GM19467 (cell line): ENCODE data around the gene EPSTI1.

Experiments
- ATAC-seq: cut with Tn5 transposase; IDR thresholded peaks from one replicate; pipeline ENCODE4 v1.9.1; 2021; ENCODE audit warnings: mild to moderate bottlenecking, moderate library complexity; ENCODE audit not compliant: unreplicated experiment

Gene EPSTI1

DNA sequence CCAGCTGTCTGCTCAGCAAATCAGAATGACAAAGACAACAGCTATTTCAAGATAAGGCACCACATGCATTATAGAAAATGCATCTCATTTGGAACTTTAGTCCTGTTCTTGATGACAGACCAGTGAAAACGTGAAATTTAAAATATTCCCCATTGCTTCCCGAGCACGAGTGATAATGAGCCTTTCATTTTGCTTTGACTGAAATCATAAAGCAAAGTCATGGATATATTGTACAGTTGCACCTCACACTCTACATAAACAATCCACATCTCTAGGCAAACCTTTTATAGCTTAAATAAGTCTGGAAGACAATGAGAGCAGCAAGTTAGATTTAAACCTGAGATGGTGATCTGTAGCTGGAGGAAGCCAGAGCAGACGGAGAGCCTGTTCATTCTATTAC is 131.6 kb downstream of the EPSTI1 start:
- ATAC-seq = no peak

DNA sequence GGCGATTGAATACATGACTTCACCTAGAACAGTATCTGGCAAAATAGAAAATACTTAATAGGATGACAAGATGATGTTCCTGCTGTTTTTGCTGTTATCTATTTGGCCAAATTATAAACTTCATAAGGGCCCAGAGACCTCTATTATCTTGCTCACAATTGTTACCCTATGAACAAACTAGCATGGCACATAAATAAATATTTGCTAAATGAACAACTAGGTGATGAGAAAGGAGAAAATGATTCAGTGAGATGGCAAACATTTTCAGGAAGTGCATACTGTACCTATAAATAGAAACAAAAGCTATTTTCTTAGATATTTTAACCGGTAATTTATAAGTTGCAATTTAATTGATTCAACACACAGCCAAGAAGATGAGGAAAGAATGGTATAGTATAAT is 132.3 kb downstream of the EPSTI1 start:
- no peak for ATAC-seq

DNA sequence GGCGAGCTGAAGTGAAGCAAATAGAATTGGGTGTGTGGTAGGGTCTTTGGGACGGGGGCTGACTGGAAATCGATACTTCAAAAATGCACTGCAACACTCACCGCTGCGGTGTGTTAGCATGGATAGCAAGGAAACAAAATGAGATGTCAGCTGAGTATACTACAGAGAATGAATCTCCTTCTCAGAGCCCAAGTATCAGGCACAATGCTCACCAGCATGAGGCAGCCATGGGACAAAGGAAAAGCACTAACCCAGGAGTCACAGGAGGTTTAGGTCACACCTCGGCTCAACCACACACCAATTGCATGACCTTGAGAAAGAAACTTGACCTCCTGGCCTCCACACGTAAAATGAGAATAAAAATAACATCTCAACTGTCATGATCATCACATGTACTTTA is 136.6 kb downstream of the EPSTI1 start:
- no peak for ATAC-seq

DNA sequence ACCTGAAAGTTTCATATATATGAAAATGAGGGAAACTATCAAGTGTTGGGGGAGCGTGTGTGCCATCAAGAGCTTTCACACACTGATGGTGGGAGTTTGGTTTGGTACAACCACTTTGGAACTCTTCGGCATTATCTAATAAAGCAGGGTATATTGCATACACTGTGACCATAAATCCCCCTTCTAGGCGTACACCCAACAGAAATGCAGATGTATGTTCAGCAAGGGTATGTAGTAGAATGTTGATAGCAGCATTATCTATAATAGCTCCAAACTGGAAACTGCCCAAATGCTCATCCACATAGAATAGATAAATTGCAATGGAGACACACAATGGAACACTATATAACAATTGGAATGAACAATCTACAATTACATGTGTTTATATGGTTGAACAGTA is 139.9 kb downstream of the EPSTI1 start:
- ATAC-seq = no peak

DNA sequence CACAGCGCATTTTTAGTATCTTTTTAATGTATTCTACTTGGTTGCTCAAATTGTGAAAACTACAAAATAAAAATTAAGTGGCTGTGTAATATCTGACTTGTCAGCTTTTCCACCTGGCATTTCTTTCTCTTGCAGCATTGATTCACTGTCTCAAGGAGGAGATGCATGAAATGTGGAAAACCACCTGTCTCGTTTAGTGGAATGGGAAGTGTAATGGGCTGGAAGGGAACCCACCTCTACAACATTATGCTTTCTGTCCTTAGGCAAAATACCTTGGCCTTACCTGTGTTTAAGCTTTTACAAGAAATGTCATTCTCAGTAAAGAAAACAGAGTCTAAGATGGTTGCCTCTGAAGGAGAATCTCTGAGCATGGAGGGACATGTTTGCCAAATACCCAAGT is 142.8 kb downstream of the EPSTI1 start:
- no peak for ATAC-seq

DNA sequence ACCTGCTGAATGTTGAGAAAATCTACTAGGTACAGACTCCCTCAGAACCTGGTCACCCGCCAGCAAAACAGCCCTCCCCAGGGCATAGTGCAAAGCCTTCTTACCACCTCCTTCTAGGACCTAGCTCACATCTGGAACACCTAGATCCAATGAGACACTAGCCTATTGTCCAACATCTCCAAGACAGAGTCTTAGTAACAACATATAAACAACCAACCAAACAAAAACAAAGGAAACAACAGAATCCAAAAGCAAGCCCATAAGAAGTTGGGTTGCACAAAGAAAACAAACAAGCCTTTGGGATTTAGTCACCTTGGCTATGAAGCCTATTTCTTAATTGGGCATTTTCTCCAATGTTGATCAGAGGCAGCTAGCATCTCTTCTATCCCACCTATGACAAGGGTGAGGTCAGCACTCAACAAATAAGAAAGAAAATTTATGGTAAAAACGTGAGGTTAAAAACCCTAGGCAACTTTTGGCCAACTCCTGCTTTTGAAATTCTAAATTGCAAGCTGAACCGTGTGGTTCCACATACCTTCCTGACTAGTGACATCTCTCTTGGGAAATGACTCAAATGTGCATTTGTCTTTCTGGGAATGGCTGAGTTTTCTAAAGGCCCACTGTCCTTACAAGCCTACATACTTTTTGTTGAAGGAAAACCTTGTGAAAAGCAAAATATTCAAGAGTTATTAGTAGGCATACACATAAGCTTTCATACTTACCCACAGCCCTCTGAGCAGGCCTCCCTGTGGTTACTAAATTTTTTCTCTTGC is 144.0 kb downstream of the EPSTI1 start:
- no peak for ATAC-seq

DNA sequence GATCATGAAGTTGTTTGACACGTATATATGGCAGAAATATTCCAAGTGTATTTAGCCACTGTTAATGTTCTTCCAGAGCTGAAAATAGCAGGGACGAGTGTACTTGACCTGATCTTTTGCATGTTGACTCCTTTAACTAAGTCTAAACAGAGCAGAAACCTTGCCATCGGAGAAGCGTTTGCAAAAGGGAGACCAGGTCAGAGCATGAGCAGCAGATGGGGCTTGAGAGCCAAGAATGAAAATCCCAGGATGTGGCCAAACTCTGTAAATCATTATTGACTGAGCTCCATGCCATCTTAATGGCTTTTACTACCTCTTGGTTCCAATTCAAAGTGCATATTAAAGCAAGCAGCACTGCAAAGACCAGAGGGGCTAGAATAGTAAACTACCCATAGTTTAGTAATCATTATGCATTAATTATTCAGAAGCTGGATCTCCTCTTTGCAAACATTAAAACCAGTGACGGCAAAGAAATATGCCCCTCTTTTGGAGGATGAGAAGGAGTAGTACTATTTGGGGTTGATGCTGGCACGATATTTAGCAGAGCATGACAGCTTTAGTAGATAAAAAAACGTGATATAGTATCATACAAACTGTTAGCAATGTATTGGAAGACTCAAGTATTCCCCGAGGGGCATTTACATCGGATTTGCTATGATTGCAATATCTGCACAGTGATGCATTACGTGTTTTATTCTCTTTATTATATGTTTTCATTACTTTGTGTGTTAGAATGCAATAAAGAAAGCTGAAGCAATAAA is 154.9 kb downstream of the EPSTI1 start:
- no peak for ATAC-seq
